GM18858 (cell line): ENCODE results near the gene CDCA7L.
"Not testable (repeated sequence)": the region's sequence is repeated elsewhere in the genome, so short reads cannot be mapped to it uniquely, and the experiment has no call there.

Source experiments
- ATAC-seq: cut with Tn5 transposase; IDR thresholded peaks from one replicate; pipeline ENCODE4 v1.9.1; 2021; ENCODE audit not compliant: unreplicated experiment

CDCA7L gene

DNA sequence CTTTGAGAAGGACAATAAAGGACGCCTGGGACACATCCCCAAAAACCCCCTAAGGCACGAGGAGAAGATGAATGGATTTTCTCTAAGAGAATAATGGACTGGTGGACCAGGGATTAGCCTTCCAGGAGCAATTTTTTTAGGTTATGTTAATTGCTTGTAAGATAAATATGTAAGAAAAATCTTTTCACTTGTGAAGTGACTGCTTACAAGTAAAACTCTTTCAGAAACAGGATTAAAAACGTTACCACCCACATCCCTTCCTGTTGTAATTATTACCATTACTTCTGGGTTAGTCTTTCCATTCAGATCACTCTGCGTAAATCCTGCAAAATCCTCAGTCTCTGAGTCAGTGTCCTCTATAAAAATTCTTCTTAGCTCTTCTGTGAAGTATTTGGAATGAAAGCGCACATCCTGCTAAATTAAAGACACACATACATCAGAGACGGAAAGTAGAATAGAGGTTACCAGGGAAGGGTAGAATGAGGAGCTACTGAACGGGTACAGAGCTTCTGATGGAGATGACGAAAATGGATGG, 34.3 kb downstream of the CDCA7L start:
- ATAC-seq: no peak

DNA sequence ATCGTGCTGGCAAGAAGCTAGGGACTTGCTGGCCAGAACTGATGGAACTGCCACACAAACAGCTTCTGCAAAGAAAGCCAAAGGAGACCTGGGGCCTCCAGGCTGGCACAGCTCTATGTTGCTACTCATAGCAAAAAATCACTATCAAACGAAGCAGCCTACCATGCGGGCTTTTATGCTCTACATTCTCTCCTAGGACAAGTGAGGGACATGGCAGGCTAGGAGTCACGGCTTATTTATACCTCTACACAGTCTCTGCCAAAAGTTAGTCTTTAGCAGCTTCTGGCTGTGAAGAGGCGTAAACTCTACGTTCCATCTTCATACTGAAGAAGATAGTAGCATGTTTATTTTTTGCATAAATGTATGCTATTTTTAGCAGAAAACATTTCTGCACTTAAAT, 35.4 kb downstream of the CDCA7L start:
- ATAC-seq: no peak

DNA sequence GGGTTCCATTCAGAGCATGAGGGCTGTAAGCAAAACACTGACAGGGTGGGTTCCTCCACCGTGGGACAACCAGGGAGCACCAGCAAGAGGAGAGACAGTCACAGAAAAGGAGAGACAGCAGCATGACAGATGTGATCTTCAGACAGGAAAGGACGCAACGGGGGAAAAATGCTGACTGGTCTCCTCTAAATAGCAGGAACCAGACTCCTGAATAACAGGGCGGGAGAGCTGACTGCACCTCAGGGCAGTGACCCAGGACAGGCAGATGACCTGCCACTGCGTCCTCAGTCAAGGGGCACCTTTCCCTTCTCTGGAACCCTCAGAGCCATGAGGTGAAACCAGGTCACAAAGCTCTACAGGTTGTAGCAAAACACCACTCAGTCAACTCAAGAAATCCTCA, 37.0 kb downstream of the CDCA7L start:
- no peak for ATAC-seq

DNA sequence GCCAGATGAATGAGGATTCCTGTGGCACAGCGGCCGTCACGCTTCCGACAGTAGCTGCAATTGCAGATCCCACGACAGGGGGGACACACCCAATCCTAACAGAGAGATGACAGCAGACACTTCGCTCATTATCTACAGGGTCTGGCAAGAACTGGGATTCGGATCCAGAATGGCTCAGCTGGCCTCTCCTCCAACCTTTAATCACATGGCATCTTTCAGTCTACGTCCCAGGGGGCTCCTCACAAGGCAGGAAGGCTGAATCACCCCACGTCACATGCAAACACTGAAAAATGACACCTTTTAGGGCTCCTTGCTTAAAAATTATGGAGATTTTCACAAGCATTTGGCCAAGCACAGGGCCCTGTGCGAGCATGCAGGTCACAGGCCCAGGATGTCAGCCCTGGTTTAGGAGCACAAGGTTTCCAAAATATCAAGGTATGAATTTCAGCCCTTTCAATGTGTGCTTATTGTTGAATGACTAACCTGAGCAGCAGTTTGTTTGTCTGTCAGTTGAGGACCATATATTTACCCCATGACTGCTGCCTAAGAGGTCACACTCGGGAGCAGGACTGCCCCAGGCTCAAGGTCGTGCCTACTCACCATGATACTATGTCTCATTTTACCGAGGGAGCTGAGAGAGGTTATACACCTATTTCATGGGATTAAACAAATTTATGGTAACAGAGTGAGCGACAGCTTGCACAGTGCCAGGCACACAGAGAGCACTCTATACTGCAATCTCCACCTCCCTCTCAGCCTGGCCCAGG, 42.5 kb downstream of the CDCA7L start:
- no peak for ATAC-seq

DNA sequence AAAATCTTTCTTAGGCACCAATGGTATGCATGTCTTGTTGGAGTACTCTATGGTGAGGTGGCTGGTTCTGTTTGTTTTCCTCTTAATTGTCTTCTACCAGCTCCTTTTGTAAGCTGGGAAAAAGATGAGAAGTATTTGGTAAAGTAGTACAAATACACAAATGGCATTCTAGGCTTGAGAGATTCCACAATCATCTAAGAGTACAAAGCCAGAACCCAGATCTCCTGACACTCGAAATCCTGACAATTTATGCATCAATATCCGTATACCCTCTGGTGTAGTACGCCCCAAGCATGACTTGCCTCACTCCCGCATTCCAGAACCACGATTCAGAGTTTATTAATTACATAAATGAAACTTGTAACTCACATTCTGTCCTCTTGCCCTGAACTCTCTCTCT, 43.5 kb downstream of the CDCA7L start:
- ATAC-seq: no peak

DNA sequence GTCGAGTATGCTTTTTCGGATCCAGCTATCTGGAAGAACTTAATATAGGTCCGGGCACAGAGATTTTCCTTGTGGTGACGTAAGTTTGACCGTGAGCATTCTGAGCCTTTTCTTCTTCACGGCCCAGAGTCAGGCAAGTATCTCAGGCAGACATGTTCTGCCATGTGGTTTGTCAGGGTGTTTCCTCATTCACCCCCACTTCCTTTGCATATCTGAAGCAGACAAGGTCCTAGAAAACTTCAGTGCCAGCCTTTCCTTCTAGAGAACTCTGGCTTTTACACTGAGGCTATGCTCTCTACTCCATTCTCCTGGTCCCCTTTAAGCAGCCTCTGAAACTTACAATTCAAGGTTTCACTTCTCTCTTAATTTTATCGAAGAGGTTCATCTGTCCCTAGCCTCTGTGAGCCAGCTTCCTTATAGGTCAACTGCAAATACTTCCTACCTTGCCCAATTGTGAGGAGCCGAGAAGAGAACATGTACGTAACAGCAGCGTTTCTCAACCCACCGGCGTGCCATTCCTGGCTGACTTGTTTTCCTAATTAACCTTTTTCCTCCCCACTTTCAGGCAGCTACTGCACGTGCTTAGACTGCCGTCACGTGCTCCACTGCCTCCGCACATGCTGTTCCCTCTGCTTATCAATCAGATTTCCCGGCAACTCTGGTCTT, 47.3 kb downstream of the CDCA7L start:
- peak; percentile 95 for ATAC-seq

DNA sequence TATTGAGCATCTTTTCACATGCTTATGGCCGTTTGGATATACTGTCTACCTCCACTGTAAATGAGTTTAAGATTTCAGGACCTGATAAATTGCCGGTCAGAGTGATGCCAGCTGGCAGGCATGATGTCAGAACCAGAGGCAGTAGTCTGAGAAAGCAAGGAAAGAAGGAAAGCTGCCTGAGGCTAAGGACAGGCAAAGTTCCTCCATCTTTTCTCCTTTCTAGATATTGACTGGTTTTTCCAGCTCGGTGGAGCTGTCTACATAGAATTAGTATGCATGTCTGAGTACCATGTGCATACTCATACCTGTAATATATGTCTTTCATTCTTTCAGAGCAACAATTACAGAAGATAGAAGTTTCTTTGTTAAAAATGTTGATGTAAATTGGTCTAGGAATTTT, 52.3 kb downstream of the CDCA7L start:
- ATAC-seq: no peak

DNA sequence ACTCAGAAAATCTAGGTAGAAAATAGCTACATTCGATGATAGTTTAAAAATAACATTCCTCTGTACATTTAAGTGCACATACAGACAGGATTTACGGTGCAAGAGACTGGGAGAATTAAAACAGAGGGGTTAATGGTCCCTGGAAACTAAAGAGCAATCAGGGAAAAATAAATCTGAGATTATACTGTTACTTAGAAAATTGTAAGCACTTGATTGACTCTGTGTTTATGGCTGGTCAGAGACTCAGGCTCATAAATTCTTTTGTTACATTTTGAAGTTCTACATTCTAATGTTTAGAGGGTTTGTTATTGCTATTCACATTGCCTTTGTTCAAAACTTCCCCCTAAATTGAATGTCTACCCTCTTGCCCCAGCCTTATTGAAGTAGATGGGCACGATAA, 54.4 kb downstream of the CDCA7L start:
- ATAC-seq: no peak

DNA sequence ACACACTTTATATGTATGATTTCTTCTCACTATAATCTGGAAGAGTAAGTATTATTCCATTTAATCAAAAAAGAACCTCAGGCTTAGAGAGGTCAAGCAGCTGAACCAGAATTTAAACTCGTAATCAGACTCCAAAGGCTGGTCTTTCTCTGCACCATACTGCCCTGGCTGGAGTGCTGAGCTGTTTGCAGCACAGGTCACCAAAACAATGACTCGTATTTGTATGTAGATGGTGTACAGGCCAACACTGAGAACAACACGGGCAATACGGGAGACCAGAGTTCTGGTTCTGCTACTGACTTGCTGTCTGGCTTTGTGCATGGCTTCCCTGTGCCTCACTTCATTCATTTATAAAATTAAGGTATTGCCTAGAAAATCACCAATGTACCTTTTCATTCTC, 57.9 kb downstream of the CDCA7L start:
- ATAC-seq: no peak

DNA sequence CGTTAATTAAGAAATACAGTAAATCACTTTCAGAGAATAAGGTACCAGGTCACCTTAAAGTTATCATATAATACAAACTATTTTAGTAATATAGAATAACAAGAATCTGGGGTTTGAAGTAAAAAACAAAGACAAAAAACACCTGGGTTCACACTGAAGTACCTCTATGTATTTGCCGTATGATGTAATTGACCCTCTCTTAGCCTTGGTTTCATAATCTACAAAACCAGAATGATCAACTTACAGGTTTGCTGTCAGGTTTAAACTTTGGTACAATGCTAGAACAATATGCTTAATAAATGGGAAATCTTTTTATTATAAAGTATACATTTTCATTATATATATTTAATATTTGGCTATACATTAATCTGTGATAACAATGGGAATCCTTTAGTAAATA, 58.3 kb downstream of the CDCA7L start:
- no peak for ATAC-seq

DNA sequence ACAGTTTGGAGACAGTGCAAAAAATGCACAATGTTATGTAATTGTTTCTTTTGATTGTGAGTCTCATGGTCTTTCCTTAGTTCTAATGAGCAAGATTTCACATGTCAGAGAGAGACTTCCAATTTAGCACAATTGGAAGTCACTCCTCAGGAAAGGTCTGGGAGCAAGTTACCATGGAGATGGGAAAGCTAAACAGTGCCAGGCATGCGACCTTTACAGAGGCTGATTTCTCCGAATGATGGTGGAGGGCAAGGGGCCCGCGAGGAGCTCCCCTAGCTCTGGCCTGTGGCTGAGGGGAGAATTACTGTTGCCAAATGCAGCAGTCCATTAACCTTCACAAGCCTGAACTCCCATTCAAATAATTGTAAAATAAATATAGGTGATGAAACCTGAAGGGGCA, 59.3 kb downstream of the CDCA7L start:
- no peak for ATAC-seq

DNA sequence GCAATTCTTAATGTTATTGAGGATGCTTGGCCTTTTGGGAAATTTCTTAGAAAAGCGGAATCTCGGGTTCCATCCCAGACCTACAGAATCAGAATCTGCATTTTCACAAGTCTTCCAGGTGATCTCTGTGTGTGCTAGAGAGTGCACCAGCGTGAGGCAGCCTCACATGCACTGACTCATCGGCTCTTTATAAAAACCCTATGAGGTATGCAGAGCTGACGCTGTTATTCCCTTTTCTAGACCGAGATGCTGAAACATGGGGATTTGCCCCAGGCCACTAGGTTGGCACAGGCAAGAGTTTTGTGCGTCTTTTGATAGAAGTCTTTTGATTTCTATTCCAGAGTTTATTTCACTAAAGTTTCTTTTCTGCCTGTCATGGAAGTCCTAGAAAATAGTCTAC, 61.2 kb downstream of the CDCA7L start:
- no peak for ATAC-seq

DNA sequence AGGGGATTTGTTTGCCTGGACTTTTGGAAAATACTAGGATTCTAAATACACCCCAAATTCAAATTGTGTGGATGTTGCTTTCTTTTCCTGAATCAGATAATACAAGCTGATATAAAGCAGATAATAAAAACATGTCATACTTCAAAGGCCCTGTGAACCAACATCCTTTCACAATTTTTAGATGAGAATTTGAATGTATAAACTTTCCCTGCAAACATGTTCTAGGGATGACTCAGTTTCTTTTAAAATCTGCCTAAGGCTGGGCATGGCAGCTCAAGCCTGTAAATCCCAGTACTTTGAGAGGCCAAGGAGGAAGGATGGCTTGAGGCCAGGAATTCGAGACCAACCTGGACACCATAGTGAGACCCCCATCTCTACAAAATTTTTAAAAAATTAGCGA, 62.2 kb downstream of the CDCA7L start:
- not testable (repeated sequence) for ATAC-seq

DNA sequence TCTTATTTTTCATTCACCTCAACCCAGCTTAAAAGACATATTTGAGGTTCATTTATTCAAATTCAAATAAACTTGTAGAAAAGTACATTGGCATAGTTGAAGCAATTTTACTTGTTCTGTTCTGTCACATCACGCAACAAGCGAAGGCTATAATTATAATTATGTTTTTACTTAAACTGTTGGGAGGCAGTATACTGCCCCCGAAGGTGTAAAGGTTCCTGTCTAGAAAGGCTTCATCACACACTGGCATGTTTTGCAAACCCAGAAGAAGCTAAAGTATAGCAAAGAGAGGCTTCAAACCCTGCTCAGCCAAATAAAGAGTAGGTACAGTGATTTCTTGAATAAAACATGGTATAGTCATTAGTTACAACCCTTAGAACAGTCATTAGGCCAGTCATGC, 62.6 kb downstream of the CDCA7L start:
- ATAC-seq: no peak

DNA sequence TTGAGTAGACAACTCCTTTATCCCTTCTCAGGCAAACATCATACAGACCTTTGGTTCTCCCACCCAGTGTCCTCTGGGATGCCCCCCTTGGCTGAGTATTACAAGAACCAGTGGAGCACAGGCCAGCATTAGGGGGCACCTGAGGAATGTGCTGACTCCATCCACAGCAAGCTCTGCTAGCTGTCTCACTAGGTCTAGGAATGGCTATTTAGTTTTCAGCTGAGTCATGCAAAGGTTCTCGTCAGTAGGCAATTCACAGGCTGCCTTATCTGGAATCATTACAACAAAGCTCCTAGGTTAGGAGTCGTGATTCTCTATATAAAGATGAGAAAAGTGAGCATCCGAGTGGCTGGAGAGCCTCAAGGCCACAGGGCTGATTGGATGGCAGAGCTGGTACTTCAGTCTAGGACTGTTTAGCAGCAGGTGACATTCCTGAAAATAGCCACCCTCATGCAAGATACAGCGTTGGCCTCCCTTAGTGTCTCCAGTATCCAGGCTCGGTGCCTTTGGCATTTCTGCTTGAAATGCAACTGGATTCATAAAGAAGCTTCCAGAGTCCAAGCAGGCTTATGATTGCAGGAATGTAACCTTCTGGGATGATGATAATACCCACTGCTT, 75.8 kb downstream of the CDCA7L start:
- no peak for ATAC-seq

DNA sequence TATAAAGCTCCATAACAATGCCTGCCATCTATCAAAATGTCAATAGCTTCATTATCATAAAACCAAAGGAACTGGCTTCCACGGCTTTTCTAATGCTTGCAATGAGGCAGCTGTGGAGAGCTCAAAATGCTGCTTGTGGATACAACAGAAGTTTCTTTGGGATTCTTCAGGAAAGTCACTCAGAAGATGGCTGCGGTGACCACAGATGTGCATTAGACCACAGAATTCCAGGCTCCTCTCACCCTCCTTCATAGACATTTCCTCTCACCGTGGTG, 77.2 kb downstream of the CDCA7L start:
- no peak for ATAC-seq

DNA sequence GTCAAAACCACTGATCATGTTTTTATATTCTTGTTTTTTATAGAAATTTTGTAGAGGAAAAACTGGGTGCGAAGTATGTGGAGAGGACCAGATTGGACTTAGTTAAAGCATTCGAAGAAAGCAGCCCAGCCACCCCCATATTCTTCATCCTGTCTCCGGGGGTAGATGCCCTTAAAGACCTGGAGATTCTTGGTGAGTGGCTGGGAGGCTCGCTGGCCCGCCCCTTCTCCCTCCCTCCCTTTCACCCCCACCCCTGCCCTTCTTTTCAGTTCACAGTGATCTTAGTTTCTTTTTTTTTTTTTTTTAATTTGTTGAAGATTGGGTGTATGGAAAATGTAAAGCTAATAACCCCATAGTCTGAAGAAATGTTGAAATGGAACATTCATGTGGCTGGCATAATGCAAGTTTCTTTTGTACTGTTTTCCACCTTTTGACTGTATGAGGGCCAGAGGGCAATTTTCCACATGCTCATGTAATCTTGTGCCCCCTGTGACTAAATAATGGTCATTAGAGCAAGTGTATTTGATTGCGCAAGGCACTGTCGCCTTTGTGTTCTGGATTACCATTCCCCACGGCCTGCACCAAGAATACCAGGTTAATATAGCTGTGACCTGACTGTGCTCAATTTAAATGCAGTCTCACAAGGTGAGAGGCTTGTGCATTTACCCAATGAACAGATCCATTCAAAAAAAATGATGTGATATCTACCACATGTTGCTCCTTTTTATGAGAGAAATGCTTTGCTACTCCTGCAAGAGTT, 77.7 kb downstream of the CDCA7L start:
- no peak for ATAC-seq

DNA sequence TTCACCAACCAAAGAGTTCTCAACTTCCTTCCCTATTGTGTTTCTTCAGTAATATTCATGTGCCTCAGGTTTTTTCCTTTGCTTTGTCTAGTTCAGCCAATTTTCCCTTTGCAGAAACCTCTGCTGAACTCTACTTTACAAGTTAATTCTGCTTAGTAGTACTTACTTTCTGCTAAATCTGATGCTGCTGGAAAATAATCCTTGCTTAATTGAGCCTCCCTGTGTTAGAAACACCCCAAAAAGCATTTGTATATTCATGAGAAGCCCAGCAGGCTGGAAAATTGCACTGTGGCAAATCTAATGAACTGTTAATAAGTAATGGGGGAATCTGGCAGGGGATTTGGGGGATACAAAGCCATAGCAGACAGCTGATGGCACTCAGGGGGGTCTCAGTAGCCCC, 78.5 kb downstream of the CDCA7L start:
- no peak for ATAC-seq

DNA sequence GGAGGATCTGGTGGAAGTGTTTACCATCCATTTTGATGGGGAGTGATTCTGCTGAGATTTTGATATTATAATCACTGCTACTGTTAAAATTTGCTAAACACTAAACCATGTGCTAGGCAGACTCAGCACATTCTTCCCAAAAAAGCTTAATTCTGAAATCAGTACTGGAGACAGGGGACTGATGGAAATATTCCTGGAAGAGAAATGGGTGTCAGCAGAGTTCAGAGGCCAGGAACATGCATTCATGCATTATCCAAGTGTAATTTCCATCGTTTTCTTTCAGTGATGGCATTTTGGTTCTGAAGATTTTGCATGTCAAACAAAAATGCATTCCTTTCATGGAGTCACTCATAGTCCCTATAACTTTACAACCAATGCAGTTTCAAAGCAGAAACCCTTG, 79.0 kb downstream of the CDCA7L start:
- no peak for ATAC-seq

DNA sequence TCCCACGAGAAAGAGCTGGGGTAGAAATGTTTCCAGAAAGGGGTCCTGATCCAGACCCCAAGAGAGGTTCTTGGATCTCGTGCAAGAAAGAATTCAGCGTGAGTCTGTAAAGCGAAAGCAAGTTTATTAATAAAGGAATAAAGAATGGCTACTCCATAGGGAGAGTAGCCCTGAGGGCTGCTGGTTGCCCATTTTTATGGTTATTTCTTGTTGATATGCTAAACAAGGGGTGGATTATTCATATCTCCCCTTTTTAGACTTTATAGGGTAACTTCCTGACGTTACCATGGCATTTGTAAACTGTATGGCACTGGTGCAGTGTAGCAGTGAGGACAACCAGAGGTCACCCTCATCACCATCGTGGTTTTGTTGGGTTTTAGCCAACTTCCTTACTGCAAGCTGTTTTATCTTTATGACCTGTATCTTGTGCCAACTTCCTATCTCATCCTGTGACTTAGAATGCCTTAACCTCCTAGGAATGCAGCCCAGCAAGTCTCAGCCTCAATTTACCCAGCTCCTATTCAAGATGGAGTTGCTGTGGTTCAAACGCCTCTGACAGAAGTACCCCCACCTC, 80.0 kb downstream of the CDCA7L start:
- not testable (repeated sequence) for ATAC-seq

DNA sequence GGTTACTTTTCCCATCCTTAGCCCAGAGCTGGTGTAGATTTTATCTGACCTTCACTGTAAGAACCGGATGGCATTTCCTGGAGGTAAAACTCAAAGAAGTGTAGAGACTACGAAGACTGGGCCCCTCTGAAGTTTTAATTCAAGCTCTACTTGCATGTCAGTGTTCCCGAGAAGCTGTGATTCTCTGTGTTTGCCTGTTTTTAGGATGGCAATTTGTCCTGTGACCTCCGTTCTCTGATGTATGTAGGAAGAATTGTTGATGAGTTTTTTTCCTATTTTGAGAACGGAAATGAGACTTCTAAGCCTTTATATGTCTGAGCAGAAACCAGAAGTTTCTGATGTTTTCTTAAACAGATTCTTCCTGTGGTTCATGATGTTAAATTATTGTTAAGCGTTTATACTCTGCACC, 94.1 kb downstream of the CDCA7L start:
- no peak for ATAC-seq
